HepG2 (cell line): Measurements from ENCODE around the gene AGPAT2. TPM values are rescaled to one million over a fixed set of nuclear protein-coding genes. Genes with fewer than 3 reads are reported as not detected.
A peak's percentile ranks its signal among the peaks of the same experiment; 100 is the strongest.

Experiments
- ATAC-seq: fragments of 200-7000 bp; cut with Tn5 transposase; 3 replicates; pipeline ENCODE4 v1.9.1; 2020; ENCODE audit warnings: mild to moderate bottlenecking, moderate library complexity
- BruUV-seq: library from RNA; stranded (reverse); fragments of 400-500 nt; replicated peaks from 2 replicates; lab custom pipeline; 2021; lab: Mats Ljungman, UMichigan
- CTCF ChIA-PET: fragments of 300-600 bp; formaldehyde crosslinking; extraction: SDS; loops from one replicate; lab custom pipeline; 2021; ENCODE audit warnings: low total read pairs, inconsistent platforms, low intra/inter-chr PET ratio; lab: Yijun Ruan, JAX
- POLR2A ChIA-PET: fragments of 350-600 bp; sonication (Branson Sonifier 250); formaldehyde crosslinking; loops from one replicate; lab custom pipeline; 2020; ENCODE audit warnings: antibody characterized with exemption, inconsistent platforms; lab: Yijun Ruan, JAX
- DNase-seq: peaks from one replicate; pipeline ENCODE4 v3.0.0-alpha.2; 2015; ENCODE audit warnings: low spot score
- FAIRE-seq: peaks from 3 replicates; lab custom pipeline; 2011; peaks lifted over from hg19 to GRCh38; lab: Jason Lieb, UNC
- H2AFZ ChIP-seq: one replicate; pipeline ENCODE4 v1.6.1; 2011; ENCODE audit warnings: low read length, inconsistent platforms
- H3K27ac ChIP-seq: fragments of 300-600 bp; 3 replicates; pipeline ENCODE4 v1.8.0; 2011; ENCODE audit warnings: mixed run types, mild to moderate bottlenecking, mixed read lengths, low read length, inconsistent platforms; ENCODE audit not compliant: insufficient read depth; ENCODE audit errors: extremely low read length
- H3K27me3 ChIP-seq, 2 experiments: fragments of 200-600 bp in 1 of 2; 2 replicates in 1 of 2; 3 replicates in 1 of 2; pipeline versions ENCODE4 v1.6.0 to v1.8.0; 2011; ENCODE audit warnings: low read length in 2 of 2, mild to moderate bottlenecking in 2 of 2, moderate library complexity in 2 of 2, inconsistent platforms in 1 of 2; ENCODE audit not compliant: insufficient read depth in 2 of 2, control insufficient read depth in 1 of 2
- H3K36me3 ChIP-seq, 2 experiments: fragments of 200-600 bp in 1 of 2; replicated peaks in 1 of 2; 2 replicates in 1 of 2; 3 replicates in 1 of 2; pipeline versions ENCODE4 v1.5.1 to v1.8.0; 2011; ENCODE audit warnings: low read length in 2 of 2, inconsistent platforms in 1 of 2; ENCODE audit not compliant: insufficient read depth in 2 of 2, control insufficient read depth in 1 of 2
- H3K4me1 ChIP-seq: 2 replicates; pipeline ENCODE4 v1.5.1; 2012; ENCODE audit warnings: low read length, inconsistent platforms; ENCODE audit not compliant: insufficient read depth
- H3K4me2 ChIP-seq: 2 replicates; pipeline ENCODE4 v1.6.0; 2011; ENCODE audit warnings: low read depth, low read length, inconsistent platforms
- H3K4me3 ChIP-seq, 3 experiments: fragments of 200-600 bp in 1 of 3; sonication (generic), shearing (Covaris generic) in 1 of 3; replicated peaks in 1 of 3; 2 replicates each; pipeline ENCODE4 v1.5.1; 2011 to 2016; ENCODE audit warnings: low read length in 3 of 3, inconsistent platforms in 2 of 3, low read depth in 2 of 3, mild to moderate bottlenecking in 2 of 3, control low read depth in 1 of 3, mixed read lengths in 1 of 3; ENCODE audit not compliant: insufficient read depth in 1 of 3
- H3K79me2 ChIP-seq: one replicate; pipeline ENCODE4 v1.6.1; 2011; ENCODE audit warnings: low read length, inconsistent platforms; ENCODE audit not compliant: insufficient read depth
- H3K9ac ChIP-seq: 2 replicates; pipeline ENCODE4 v1.6.0; 2011; ENCODE audit warnings: mild to moderate bottlenecking, low read depth, low read length, inconsistent platforms; ENCODE audit not compliant: insufficient read depth
- H3K9me3 ChIP-seq: 2 replicates; pipeline ENCODE4 v1.5.1; 2012; ENCODE audit warnings: mild to moderate bottlenecking, low read length
- H4K20me1 ChIP-seq: 2 replicates; pipeline ENCODE4 v1.6.0; 2011; ENCODE audit warnings: inconsistent platforms, mild to moderate bottlenecking, low read length, moderate library complexity; ENCODE audit not compliant: insufficient read depth
- CHD4 ChIP-seq: fragments of 200-600 bp; sonication (generic); IDR thresholded peaks from 2 replicates; pipeline ENCODE4 v1.7.0; 2017; ENCODE audit warnings: mild to moderate bottlenecking, low read length, borderline replicate concordance
- ETS1 ChIP-seq: sonication (generic); formaldehyde crosslinking; IDR thresholded peaks from 2 replicates; pipeline ENCODE4 v1.4.0; 2020; ENCODE audit warnings: missing genetic modification reagents
- NAIF1 ChIP-seq: sonication (generic); formaldehyde crosslinking; IDR thresholded peaks from 2 replicates; pipeline ENCODE4 v1.5.0; 2020; ENCODE audit warnings: mild to moderate bottlenecking, missing genetic modification reagents, borderline replicate concordance
- PCBP1 ChIP-seq: fragments of 200-400 bp; formaldehyde crosslinking; IDR thresholded peaks from 2 replicates; pipeline ENCODE4 v1.6.1; 2017; ENCODE audit warnings: mild to moderate bottlenecking, low read depth, low read length, borderline replicate concordance
- SP5 ChIP-seq: IDR thresholded peaks from 2 replicates; pipeline ENCODE4 v1.6.1; 2016; ENCODE audit warnings: low read depth, borderline replicate concordance
- TP53 ChIP-seq: sonication (generic); formaldehyde crosslinking; conservative IDR thresholded peaks from 2 replicates; pipeline ENCODE4 v1.4.0; 2020; ENCODE audit warnings: missing genetic modification reagents
- USF2 ChIP-seq, 2 experiments: sonication (generic) in 1 of 2; formaldehyde crosslinking in 1 of 2; IDR thresholded peaks; 2 replicates each; pipeline versions ENCODE4 v1.5.1 to v1.6.1; 2011 to 2020; ENCODE audit warnings: borderline replicate concordance in 1 of 2, low read depth in 1 of 2, low read length in 1 of 2, mild to moderate bottlenecking in 1 of 2, missing genetic modification reagents in 1 of 2, moderate library complexity in 1 of 2
- YEATS4 ChIP-seq: sonication (generic); formaldehyde crosslinking; IDR thresholded peaks from 2 replicates; pipeline ENCODE4 v1.4.0; 2020; ENCODE audit warnings: missing genetic modification reagents, borderline replicate concordance
- ZBTB4 ChIP-seq: sonication (generic); formaldehyde crosslinking; IDR thresholded peaks from 2 replicates; pipeline ENCODE4 v1.4.0; 2020; ENCODE audit warnings: missing genetic modification reagents, mild to moderate bottlenecking, borderline replicate concordance
- ZNF235 ChIP-seq: sonication (generic); formaldehyde crosslinking; IDR thresholded peaks from 2 replicates; pipeline ENCODE4 v1.8.1; 2023; ENCODE audit warnings: mild to moderate bottlenecking, missing genetic modification reagents, borderline replicate concordance
- ZNF607 ChIP-seq: sonication (generic); formaldehyde crosslinking; IDR thresholded peaks from 2 replicates; pipeline ENCODE4 v1.5.1; 2020; ENCODE audit warnings: missing genetic modification reagents, mild to moderate bottlenecking, borderline replicate concordance
- ZNF747 ChIP-seq: sonication (generic); formaldehyde crosslinking; IDR thresholded peaks from 2 replicates; pipeline ENCODE4 v1.8.1; 2023; ENCODE audit warnings: missing genetic modification reagents, mild to moderate bottlenecking, borderline replicate concordance
- ZNF788 ChIP-seq: sonication (generic); formaldehyde crosslinking; IDR thresholded peaks from 2 replicates; pipeline ENCODE4 v1.5.0; 2020; ENCODE audit warnings: mild to moderate bottlenecking, missing genetic modification reagents, borderline replicate concordance
- WGBS: methylation state at CpG from one replicate; pipeline ENCODE4 v1.1.6; 2017; ENCODE audit warnings: low lambda C conversion rate; 5-methylcytosine and 5-hydroxymethylcytosine counted together
- in situ Hi-C: cut with HindIII; loops from 2 replicates; pipeline ENCODE4 v1.10.0; 2017; ENCODE audit warnings: low pct_unique_long_range_greater_than_20kb; ENCODE audit not compliant: extremely low pct_ligation_motif_present
- intact Hi-C: fragments of 100-400 bp; cut with micrococcal nuclease; formaldehyde crosslinking; loops from one replicate; pipeline ENCODE4 v1.10.0; 2022; ENCODE audit not compliant: unreplicated experiment
- polyA plus RNA-seq, 8 experiments: library from polyadenylated mRNA; depleted of rRNA in 3 of 8; stranded (reverse) in 7 of 8; unstranded in 1 of 8; fragments of >200 nt; fragmentation: Illumina TruSeq in 4 of 8; extraction: Trizol in 4 of 8; gene quantifications; 2 replicates each; pipeline versions ENCODE4 v1.2.1 to v1.2.3, GENCODE V29; 2011 to 2016; ENCODE audit warnings: low read depth in 4 of 8, missing spikeins in 1 of 8, mixed read lengths in 1 of 8; ENCODE audit not compliant: insufficient read depth in 1 of 8
- total RNA-seq, 5 experiments: library from RNA; depleted of rRNA; stranded (reverse); fragments of >200 nt; fragmentation: Illumina TruSeq; extraction: Trizol; gene quantifications; 2 replicates each; pipeline ENCODE4 v1.2.3, GENCODE V29; 2016; ENCODE audit warnings: low read depth in 1 of 5

Gene AGPAT2
- total and polyA plus RNA-seq, 2 of the 13 experiments (the other 11 are each of a cell fraction or from before 2014, with no cell fraction given): 3.9 to 25.8 TPM

GRCh38 chr9:136697146-136697820 is 10.0 kb upstream of the AGPAT2 start (continued):
- TF ChIP-seq ZNF788 (CRISPR knock-in tag) (0 out of 2 replicates have a peak, but pooled peaks have one; percentile 37), ZNF747 (no peak), YEATS4 (CRISPR knock-in tag) (peak; percentile 62; the same call in 1 of the 2 replicates), TP53 (no peak), ETS1 (CRISPR knock-in tag) (no peak)

GRCh38 chr9:136696502-136696901 is 9.2 kb upstream of the AGPAT2 start:
- WGBS: 28% methylated on average over 7 of the region's 9 CpGs
- POLR2A ChIA-PET: interaction anchor here (1.2 to 3.0 kb wide), 3 partner anchors 10 to 70 kb away, joined by 3 to 30 read pairs (median 4); partner anchors contain the start of gene AGPAT2
- TF ChIP-seq PCBP1 (peak; percentile 98), ZNF607 (CRISPR knock-in tag) (0 out of 2 replicates have a peak, but pooled peaks have one; percentile 15), CHD4 (no peak), USF2 (IDR thresholded peaks at IDR 0.05; ENCODE audit: low read depth, low read length) (0 out of 2 replicates have a peak, but pooled peaks have one; percentile 14), USF2 (CRISPR knock-in tag; IDR thresholded peaks at IDR 0.05; ENCODE audit: borderline replicate concordance) (no peak), SP5 (no peak), ZBTB4 (CRISPR knock-in tag) (no peak), NAIF1 (no peak), ZNF235 (CRISPR knock-in tag) (no peak)

More at GRCh38 chr9:136696502-136696901, 9.2 kb upstream of the AGPAT2 start:
- H3K4me1 ChIP-seq: peaks cover 81% of the 10 kb centered on the region
- 0 out of 2 replicates have a peak overlapping the region, but pooled peaks have one; percentile 3 for H3K9ac ChIP-seq
- in situ Hi-C loops (no loop called here), intact Hi-C loops (no loop called here)
- peak overlapping the region; percentile 36; the same call in 1 of the 2 replicates for H3K4me2 ChIP-seq
- DNase-seq (no peak), ATAC-seq (no peak), FAIRE-seq (no peak)
- peaks cover 10 to 31% of the 10 kb centered on the region in 2 experiments; a peak in 4 of 5 replicates for H3K27me3 ChIP-seq
- H3K27ac ChIP-seq: no peak overlapping the region
- no peaks in the 10 kb centered on the region for H3K79me2 ChIP-seq
- H3K4me3 ChIP-seq: peak overlapping the region in 1 of 3 experiments; percentile 40; a peak in 1 of 6 replicates
- no peaks in the 10 kb centered on the region for H3K9me3 ChIP-seq
- no TSS peak for BruUV-seq
- CTCF ChIA-PET: no interaction called here
- H2AFZ ChIP-seq: no peak overlapping the region
- no peaks in the 10 kb centered on the region for H4K20me1 ChIP-seq
- no peaks in the 10 kb centered on the region for H3K36me3 ChIP-seq
